Measurements from ENCODE around the gene ZNF644.

GRCh38 chr1:91020967-91021685, 709 bp downstream of the ZNF644 start:
- no peak for TF ChIP-seq CTCF (IDR thresholded peaks at IDR 0.05)
- no peak for TF ChIP-seq ZFX (IDR thresholded peaks at IDR 0.05; ENCODE audit: borderline replicate concordance)

All from 22Rv1 (cell line).